CMK (cell line): ENCODE measurements around the gene ZNF302.

Experiments
- DNase-seq: peaks from one replicate; pipeline ENCODE4 v3.0.0-alpha.2; 2010; ENCODE audit warnings: low read depth

The ZNF302 gene

GRCh38 chr19:34732612-34733211, 55.2 kb downstream of the ZNF302 start:
- DNase-seq: no peak

- peak; percentile 71 for DNase-seq
Observed at GRCh38 chr19:34733266-34733745, 55.8 kb downstream of the ZNF302 start.

GRCh38 chr19:34733746-34734536, 56.5 kb downstream of the ZNF302 start, which contains the start of gene ZNF181:
Gene ZNF181 (plus strand): TSS chr19:34734243. CDS start chr19:34735038, 795 bp downstream.
- DNase-seq: peak; percentile 91

GRCh38 chr19:34734537-34735103, 57.1 kb downstream of the ZNF302 start:
- no peak for DNase-seq
